Measurements from ENCODE around the gene CCDC63.

Gene CCDC63

GRCh38 chr12:110841007-110841406 lies 5.8 kb upstream of the CCDC63 start:
- TF ChIP-seq, protein P1, sequence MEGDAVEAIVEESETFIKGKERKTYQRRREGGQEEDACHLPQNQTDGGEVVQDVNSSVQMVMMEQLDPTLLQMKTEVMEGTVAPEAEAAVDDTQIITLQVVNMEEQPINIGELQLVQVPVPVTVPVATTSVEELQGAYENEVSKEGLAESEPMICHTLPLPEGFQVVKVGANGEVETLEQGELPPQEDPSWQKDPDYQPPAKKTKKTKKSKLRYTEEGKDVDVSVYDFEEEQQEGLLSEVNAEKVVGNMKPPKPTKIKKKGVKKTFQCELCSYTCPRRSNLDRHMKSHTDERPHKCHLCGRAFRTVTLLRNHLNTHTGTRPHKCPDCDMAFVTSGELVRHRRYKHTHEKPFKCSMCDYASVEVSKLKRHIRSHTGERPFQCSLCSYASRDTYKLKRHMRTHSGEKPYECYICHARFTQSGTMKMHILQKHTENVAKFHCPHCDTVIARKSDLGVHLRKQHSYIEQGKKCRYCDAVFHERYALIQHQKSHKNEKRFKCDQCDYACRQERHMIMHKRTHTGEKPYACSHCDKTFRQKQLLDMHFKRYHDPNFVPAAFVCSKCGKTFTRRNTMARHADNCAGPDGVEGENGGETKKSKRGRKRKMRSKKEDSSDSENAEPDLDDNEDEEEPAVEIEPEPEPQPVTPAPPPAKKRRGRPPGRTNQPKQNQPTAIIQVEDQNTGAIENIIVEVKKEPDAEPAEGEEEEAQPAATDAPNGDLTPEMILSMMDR (IDR thresholded peaks at IDR 0.05): no peak
- H3K36me3 ChIP-seq: no peaks in the 10 kb centered on the region
- no peak overlapping the region for H3K4me3 ChIP-seq (ENCODE audit: low read depth in 1 of 2, low read length in 1 of 2)
- H3K9me3 ChIP-seq: no peaks in the 10 kb centered on the region
- H3K27ac ChIP-seq: no peak overlapping the region
- no peaks in the 10 kb centered on the region for H3K4me1 ChIP-seq (ENCODE audit: control insufficient read depth in 1 of 2, insufficient read depth in 1 of 2, low read depth in 1 of 2, low read length in 1 of 2)
- H3K27me3 ChIP-seq: peaks cover 21% of the 10 kb centered on the region

GRCh38 chr12:110844131-110844530 lies 2.7 kb upstream of the CCDC63 start:
- H3K4me1 ChIP-seq (ENCODE audit: control insufficient read depth in 1 of 2, insufficient read depth in 1 of 2, low read depth in 1 of 2, low read length in 1 of 2): peaks cover 5 to 7% of the 10 kb centered on the region in 2 experiments
- H3K27me3 ChIP-seq: peaks cover 52% of the 10 kb centered on the region
- H3K9me3 ChIP-seq: no peaks in the 10 kb centered on the region
- no peak overlapping the region for H3K4me3 ChIP-seq (ENCODE audit: low read depth in 1 of 2, low read length in 1 of 2)
- TF ChIP-seq, protein P1 (IDR thresholded peaks at IDR 0.05): no peak
- H3K27ac ChIP-seq: no peak overlapping the region
- no peaks in the 10 kb centered on the region for H3K36me3 ChIP-seq

DNA sequence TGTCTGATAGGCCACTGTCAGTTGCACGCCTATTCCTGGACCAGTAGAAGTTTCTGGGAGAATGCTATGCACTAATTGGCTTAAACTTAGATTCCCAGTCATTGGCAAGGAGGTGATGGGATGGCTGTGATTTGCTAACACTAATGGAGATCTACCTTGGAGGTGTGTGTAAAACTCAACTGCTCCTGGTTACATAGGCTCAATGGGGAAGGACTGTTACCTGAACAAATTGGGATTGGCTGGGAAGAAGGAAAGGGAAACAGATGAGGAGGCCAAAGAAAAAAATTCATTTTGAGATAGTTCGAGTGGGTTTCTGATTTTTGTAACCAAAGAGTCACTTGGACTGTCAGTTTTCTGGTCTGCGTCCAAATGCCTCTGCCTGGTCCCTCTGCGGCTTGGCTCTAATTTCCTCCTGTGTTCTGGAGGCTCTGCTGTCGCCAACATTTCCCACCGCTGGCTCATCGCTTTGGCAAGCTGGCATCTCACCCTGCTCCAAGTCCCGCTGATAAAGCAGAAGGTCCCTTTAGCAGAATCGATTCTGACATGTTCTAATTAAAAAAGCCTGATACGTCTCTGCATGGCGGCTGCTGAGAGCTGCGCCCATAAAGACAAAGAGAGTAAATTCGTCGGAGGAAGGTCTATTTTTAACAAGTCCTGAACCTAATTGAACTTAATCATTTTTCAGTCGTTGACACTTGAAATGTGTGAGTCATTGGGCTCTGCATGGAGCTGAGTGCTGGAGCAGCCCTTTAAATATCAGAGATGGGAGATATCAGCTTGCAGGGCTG lies 2.0 kb upstream of the CCDC63 start:
- no peak overlapping the region for H3K27ac ChIP-seq
- no peaks in the 10 kb centered on the region for H3K9me3 ChIP-seq
- no peak overlapping the region for H3K4me3 ChIP-seq (ENCODE audit: low read depth in 1 of 2, low read length in 1 of 2)
- H3K36me3 ChIP-seq: no peaks in the 10 kb centered on the region
- H3K27me3 ChIP-seq: peaks cover 58% of the 10 kb centered on the region
- H3K4me1 ChIP-seq (ENCODE audit: control insufficient read depth in 1 of 2, insufficient read depth in 1 of 2, low read depth in 1 of 2, low read length in 1 of 2): peaks cover 5 to 7% of the 10 kb centered on the region in 2 experiments
- TF ChIP-seq, protein P1 (IDR thresholded peaks at IDR 0.05): no peak

DNA sequence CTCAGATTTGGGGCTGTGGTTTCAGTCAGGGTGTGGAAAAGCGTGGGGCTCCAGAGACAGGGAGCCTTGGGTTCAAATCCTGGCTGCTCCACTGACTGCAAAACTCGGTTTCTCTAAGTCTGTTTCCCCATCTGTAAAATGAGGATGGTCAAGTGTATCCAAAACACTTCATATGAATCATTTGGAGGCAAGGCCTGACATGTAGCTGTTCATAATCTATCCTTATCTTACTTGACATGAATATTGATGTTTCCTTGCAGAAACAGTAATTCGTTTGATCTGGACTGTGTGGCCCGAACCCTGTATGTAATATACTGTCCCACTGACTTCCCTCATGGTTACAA lies 1.5 kb upstream of the CCDC63 start:
- Histone ChIP-seq H3K4me3 (ENCODE audit: low read depth in 1 of 2, low read length in 1 of 2) (no peak overlapping the region), H3K9me3 (no peaks in the 10 kb centered on the region), H3K27me3 (peaks cover 62% of the 10 kb centered on the region), H3K36me3 (no peaks in the 10 kb centered on the region), H3K4me1 (ENCODE audit: control insufficient read depth in 1 of 2, insufficient read depth in 1 of 2, low read depth in 1 of 2, low read length in 1 of 2) (peaks cover 5 to 7% of the 10 kb centered on the region in 2 experiments), H3K27ac (no peak overlapping the region)
- TF ChIP-seq, protein P1 (IDR thresholded peaks at IDR 0.05): no peak

DNA sequence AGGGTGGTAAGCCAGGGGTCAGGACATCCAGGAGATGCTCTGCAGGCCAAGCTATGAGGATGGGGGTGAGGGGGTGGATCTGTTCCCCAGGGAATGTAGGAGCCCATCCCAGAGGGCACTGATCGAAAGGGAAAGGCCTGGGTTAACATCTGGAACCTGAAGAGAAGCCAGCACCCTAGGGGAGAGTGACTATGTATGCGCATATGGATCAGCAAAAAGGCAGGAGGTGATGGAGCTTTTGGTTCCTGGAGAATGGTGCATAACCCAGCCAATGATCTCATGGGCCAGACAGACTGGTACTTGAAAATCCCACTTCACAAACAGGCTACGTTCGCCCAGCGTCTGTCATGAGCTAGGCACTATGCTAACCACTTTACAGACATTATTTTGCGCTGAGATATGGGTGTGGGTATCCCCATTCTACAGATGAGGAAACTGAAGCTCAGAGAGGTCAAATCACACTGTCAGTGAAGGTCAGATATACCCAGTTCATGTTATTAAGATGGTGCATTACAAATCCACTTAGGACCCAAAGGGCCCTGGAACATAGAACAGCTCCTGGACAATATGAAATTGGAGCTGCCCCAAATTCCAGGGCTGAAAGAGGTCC lies 1.6 kb downstream of the CCDC63 start:
- TF ChIP-seq, protein P1 (IDR thresholded peaks at IDR 0.05): no peak
- H3K27ac ChIP-seq: no peak overlapping the region
- no peaks in the 10 kb centered on the region for H3K36me3 ChIP-seq
- H3K4me1 ChIP-seq (ENCODE audit: control insufficient read depth in 1 of 2, insufficient read depth in 1 of 2, low read depth in 1 of 2, low read length in 1 of 2): peaks cover 5 to 7% of the 10 kb centered on the region in 2 experiments
- H3K4me3 ChIP-seq (ENCODE audit: low read depth in 1 of 2, low read length in 1 of 2): no peak overlapping the region
- no peaks in the 10 kb centered on the region for H3K9me3 ChIP-seq
- peaks cover 75% of the 10 kb centered on the region for H3K27me3 ChIP-seq

Measured in neutrophil (primary cell).